NCI-H2171 (cell line): Measurements from ENCODE around the gene COX7A2.

ENCODE experiments used
- DNase-seq: peaks from one replicate; lab custom pipeline; 2025; lab: John Stamatoyannopoulos, UW

COX7A2 gene, protein sequence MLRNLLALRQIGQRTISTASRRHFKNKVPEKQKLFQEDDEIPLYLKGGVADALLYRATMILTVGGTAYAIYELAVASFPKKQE

DNA sequence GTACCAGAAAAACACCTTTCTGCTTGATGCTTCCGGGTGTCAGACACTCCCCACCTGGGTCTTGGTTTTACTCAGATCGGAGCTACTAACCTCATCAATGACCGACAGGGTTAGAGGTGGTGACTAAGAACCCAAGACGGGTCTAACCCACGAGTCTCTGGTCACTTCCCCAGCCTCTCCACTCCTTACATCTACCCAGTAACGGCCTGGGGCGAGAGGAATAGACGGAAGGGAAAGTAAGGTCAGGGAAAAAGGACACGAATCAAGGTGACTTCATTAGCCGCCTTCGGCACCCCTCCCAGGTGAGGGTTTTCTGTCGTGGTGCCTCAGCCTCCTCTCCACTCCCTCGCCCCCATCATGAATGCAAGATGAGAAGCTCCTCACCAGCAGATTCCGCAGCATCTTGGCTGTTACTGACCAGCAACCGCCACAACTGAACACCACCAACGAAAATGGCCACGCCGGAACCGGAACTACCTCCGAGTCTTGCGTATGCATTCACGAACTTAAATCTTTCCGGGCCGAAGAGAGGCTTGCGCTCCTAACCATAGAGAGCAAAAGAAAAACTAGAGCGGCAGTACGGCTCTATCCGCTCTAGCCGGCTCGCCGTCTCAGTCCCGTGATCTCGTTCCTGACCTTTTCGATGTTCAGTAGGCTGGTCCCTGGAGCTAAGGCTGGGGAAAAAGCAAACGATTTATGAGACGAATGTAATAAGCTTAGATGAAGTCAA is at the start of gene COX7A2:
COX7A2 (minus strand) TSS at position 469 of the 730 bp plus-strand sequence; CDS start at position 402, 67 bp downstream.
- peak; percentile 93 for DNase-seq

DNA sequence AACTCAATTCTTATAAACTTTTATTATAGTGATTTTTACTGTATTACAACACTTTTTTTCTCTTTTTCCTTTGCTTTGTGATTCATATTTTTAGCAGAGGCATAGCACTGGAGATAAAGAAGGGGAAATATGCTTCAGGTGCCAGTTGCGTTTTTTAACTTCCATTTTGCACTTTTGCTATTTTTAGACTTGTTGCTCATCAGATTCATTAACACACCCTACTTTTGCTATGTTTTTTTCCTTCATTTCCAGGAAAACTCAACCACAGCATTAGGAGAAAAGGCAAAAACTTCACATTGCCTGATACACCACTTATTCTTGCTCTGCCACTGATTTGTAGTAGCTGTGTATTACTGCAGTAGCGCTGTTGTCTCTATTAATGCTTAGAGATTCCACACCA is 49.0 kb upstream of the COX7A2 start:
- DNase-seq = no peak

DNA sequence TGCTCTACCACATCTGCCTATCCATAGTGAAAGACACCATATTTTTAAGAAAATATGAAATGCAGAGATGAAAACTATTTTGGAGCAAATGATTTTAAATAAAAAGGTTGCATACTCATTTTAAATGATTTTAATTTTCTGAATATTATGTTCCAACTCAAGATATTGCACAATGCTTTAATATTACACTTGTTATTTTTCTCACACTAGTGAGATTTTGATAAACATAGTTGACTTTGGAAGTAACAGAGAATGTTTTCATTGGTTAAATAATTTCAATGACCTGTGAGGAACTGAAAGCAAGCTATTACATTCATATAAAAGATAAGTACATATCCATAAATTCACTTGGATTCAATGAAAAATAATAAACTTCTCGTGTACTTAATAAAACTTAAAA is 48.1 kb upstream of the COX7A2 start:
- DNase-seq = no peak

DNA sequence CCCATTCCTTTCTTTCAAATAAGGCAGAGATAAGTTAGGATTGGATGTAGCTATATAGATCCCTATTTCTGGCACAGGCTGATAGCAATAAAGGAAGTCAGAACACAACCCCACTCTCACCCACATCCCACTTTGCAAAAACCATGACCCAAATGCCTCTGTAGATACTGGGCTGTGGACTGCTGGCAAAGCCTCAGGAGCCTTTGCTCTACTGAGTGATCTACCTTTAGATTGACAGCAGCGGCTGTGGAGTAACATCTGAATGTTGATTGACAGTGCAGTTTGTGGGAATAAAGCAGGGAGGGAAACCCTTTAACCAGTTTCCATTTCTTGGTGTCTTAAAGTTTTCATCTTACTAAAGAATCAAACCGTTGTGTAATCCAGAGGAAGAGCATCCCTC is 47.7 kb upstream of the COX7A2 start:
- no peak for DNase-seq

GRCh38 chr6:75290136-75290945 is 46.7 kb upstream of the COX7A2 start:
- DNase-seq = no peak

GRCh38 chr6:75288023-75288422 is 44.4 kb upstream of the COX7A2 start:
- no peak for DNase-seq

DNA sequence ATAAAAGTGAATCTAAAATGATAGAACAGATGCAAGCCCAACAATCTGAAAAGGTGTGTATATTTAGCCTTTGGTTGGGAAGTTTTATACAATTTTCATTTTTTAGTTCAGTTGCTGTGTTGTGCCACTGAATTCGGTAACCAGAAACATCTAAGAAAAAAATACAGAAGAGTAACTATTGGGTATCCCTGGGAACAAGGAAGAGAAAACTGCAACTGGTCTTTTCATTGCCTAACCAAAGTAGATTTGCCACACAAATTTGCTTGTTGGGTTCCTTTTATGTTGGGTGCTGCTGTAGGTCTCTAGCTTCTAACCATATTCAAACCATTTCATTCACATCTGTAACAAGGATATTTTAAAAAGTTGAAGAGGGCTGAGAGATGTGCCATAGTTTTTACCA is 43.8 kb upstream of the COX7A2 start:
- no peak for DNase-seq

DNA sequence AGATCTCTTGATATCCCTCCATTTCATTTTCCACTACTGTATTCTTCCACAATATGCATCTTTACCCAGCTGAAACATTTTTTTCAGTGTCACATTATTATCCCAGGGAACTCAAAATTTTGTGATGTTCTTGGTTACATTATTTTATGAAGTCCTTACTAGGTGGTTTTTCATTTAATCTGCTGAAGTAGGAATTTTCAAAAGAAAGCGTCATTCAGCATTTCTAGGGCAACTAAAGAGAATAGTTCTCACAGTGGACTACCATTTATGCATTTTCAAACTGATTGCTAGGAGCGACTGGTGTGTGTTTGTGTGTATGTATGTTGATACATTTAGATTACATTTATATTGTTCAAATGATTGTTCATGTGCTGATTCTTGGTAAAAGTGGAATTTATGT is 43.4 kb upstream of the COX7A2 start:
- no peak for DNase-seq

DNA sequence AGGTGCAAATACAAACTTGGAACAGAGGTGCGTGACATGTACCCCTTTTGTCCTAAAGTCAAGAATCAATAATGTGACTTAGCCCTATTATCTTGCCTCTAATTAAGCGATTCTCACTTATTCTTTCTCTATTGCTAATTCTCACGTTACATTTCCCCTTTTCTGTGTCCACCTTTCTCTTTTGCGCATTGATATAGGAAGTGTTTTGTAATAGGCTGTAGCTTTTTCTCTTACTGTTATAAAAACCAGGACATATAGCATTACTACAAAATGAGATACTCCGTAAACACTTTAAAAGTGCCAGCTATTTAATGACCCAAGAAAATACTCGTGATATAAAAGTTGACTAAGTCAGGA is 41.7 kb upstream of the COX7A2 start:
- DNase-seq = no peak

DNA sequence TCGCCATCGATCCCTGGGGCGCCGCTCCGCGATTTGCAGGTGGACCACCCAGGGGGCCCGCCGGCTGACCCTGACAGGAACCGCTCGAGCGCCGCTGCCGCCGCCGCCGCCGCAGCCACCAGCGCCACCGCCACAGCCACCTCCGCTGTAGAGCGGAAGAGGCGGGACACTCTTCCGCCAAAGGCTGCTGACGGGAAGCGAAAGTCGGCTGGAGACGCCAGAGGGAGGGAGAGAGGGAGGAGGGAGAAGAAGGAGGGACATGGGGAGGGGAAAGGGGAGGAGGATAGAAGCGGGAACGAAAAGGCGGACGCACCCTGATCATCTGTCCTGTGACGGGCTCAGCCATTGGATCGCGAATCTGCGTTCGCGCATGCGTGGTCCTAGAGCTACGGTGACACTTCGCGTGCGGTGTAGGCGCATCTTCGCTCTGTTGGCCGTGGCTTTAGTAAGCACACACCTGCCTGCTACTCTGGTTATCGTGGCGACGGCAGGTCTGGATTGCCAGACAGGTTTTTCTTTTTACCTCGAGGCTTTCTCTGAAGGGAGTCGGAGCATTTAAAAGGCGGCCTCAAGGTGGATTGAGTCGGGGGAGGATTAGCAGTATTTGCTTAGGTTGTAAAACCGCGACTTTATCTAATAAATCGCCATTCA is 41.2 kb upstream of the COX7A2 start, which contains the start of gene TMEM30A:
TMEM30A (minus strand) TSS at position 161 of the 651 bp plus-strand sequence; CDS start at position 7, 154 bp downstream.
- DNase-seq = peak; percentile 97

DNA sequence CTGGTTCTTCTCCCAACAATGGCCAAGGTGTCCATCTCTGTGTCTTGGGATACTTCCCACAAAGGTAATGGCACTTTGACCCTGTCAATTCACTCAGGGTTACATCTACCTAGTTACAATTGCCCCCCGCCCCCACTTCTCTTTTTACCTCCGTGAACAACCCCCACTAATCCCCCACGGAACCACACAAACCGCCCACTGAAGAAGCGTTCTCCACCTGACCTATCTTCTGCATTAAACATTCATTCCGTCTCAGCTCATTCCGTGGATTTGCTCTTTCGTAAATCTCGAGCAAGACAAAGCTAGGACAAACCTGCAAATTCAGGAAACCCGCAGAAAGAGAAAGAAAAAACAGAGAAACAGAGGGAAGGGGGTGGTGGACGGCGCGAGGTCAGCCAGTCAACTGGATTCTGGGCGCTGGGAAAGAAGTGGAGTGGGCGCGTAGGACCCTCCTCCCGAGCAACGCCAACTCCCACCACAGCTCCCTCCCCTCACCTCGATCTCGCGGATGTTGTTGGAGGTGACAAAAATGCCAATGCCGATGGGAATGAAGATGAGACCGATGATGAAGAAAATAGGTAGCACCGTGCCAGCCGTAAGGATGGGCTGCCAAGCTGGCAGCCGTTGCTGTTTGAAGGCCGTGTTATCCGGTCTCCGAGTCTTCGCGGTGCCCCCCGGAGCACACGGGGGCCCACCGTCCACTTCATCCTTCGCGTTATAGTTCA is 40.5 kb upstream of the COX7A2 start:
- peak; percentile 45 for DNase-seq

GRCh38 chr6:75282706-75283105 is 39.1 kb upstream of the COX7A2 start:
- DNase-seq = no peak

DNA sequence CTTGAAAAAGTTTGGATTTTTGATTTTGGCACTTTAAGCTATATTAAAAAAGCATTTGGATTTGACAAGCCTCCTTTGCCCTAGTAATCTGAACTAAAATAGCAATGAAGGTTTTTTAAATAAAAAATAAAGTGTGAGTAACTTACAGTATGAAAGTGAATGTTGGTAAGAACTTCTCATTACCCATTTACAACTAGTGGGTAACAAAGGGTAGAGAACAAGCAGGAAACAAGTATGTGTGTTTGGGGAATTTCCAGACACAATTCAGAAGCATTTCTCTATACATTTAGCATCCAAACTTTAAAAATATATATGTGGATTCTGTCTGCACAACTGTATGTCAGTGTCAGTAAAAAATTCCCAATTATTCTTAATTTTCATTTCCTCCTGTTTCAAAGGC is 38.1 kb upstream of the COX7A2 start:
- no peak for DNase-seq

DNA sequence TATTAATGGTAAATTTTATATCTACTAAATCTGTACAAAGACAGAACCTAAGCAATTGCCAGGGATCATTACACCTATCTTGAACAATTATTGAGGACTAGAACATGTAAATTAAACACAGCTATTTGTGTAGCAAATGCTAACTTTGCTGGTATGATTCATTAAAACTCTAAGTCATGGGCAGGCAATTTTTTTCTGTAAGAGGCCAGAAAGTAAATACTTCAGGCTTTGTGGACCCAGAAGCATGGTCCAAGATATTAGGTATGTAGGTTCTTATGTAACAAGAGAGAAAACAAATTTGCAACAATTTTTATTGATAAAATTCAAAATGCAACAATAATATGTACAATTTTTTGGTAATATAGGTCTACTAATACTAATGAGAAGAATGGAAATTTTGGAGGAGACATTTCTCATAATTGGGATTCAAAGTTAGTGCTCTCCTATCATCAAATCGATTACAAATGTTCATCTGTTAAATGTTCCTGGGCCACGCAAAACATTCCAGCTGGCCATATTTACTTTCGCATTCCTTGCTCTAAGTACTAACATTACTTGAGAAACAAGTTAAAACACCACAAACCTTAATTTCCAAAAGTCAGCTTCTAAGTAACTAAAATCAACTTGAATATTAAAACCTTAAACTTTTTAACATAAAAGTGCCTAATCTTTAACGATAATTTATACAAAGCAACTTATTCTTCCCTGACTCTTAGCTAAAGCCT is 36.7 kb upstream of the COX7A2 start:
- no peak for DNase-seq

- DNase-seq = no peak
Observed at GRCh38 chr6:75279418-75279817, 35.8 kb upstream of the COX7A2 start.

- DNase-seq = no peak
Observed at GRCh38 chr6:75278474-75279077, 35.0 kb upstream of the COX7A2 start.

GRCh38 chr6:75275067-75275466 is 31.5 kb upstream of the COX7A2 start:
- no peak for DNase-seq

GRCh38 chr6:75273009-75273408 is 29.4 kb upstream of the COX7A2 start:
- no peak for DNase-seq

DNA sequence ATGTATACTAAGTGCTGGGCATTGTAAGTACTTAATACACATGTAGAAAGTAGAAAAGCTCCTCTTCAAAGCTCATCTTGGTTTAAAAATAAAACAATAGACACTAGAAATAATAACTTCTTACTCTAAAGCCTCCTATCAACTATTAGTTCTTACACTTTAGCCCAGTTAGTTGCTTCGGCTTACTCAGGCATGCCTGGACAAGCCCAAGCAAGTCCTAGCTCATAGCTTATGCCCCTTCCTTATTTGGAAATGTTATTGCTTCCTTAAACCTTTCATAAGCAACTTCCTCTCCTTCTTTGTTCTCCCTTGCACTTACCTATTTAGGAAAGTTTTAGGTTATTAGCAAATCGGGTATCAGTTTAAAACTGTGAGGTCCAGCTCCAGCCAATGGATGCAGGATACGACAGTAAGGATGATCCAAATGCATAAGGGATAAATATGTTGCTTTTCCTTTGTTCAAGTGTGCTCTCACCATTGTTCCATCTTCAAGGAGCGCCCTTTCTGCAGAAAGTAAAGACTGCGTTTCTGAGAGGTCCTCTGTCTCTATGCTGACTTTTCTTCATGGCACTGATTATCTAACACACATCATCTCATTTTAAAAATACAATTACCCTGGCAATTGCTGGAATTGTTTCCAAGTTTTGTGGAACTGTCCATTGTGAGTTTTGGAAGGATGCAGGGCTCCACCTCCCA is 28.7 kb upstream of the COX7A2 start:
- DNase-seq = no peak

DNA sequence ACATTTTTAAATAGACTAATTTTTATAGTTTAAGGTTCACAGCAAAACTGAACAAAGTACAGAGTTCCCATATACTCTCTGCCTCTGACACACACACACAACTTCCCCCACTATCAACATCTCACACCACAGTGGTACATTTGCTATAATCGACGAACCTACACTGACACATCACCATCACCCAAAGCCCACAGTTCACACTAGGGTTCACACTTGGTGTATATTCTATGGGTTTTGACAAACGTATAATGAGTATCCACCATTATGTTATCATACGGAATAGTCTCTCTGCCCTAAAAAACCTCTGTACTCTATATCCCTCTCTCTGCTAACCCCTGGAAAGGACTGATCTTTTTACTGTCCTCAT is 25.4 kb upstream of the COX7A2 start:
- DNase-seq = no peak
